Activated CD4-positive, alpha-beta T cell treated with anti-CD3 and anti-CD28 coated beads, Interleukin-2, amount 10 ng/mL, durations not matched to agents 7 days and 5 days (primary cell): ENCODE measurements around the gene BCL2. TPM values are rescaled to one million over a fixed set of nuclear protein-coding genes. Genes with fewer than 3 reads are reported as not detected.
A peak's percentile ranks its signal among the peaks of the same experiment; 100 is the strongest.

ENCODE experiments used
- CTCF ChIA-PET: fragments of 350-600 bp; sonication (Branson Sonifier 250); formaldehyde crosslinking; loops from one replicate; lab custom pipeline; 2021; ENCODE audit warnings: antibody characterized with exemption; lab: Charles Lee
- POLR2A ChIA-PET: fragments of 350-600 bp; sonication (Branson Sonifier 250); formaldehyde crosslinking; loops from one replicate; lab custom pipeline; 2021; ENCODE audit warnings: antibody characterized with exemption; lab: Charles Lee
- DNase-seq: peaks from one replicate; pipeline ENCODE4 v3.0.0-alpha.2; 2020
- H3K27ac Mint-ChIP-seq: one replicate; pipeline ENCODE4 v1.8.0; 2021; ENCODE audit warnings: mild to moderate bottlenecking, moderate library complexity, mixed read lengths
- H3K27me3 Mint-ChIP-seq: one replicate; pipeline ENCODE4 v1.8.0; 2021; ENCODE audit warnings: mixed read lengths
- H3K36me3 Mint-ChIP-seq: one replicate; pipeline ENCODE4 v1.8.0; 2021; ENCODE audit warnings: low read depth, mixed read lengths
- H3K4me1 Mint-ChIP-seq: one replicate; pipeline ENCODE4 v1.8.0; 2021; ENCODE audit warnings: mixed read lengths
- H3K4me3 Mint-ChIP-seq: one replicate; pipeline ENCODE4 v1.8.0; 2021; ENCODE audit warnings: mild to moderate bottlenecking, moderate library complexity, mixed read lengths
- H3K9me3 Mint-ChIP-seq: one replicate; pipeline ENCODE4 v1.8.0; 2021; ENCODE audit warnings: mixed read lengths
- total RNA-seq, 2 experiments: library from RNA; stranded (reverse); gene quantifications; one replicate each; pipeline ENCODE4 v1.2.3, GENCODE V29; 2021

Gene BCL2
- total RNA-seq, 2 experiments from 2014 or later: 113 to 119 TPM

DNA sequence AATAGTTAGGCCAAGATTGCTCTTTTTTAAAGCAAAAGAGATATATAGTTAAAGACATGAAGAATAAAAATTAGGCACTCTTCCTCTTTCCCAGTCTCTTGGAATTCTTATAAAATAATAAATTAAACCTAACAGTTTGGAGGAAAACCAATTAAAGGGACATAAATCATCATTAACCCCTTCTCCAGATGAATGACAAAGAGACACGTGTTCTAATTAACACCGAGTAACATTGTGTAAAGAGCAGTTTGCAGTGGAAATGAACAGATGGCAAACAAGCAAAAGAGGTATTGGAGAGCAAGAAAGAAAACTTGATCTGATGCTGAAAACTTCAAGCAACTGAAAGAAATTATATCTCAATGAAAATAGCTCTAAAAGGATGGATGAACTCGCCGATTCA is 48.4 kb downstream of the BCL2 start:
- DNase-seq: no peak
- Mint-ChIP-seq H3K9me3 (no peaks in the 10 kb centered on the region), H3K4me1 (peaks cover 85% of the 10 kb centered on the region), H3K4me3 (no peak overlapping the region), H3K27ac (no peak overlapping the region), H3K36me3 (peaks cover 73% of the 10 kb centered on the region), H3K27me3 (no peaks in the 10 kb centered on the region)
- ChIA-PET POLR2A (no interaction called here), CTCF (interaction anchor here (1.0 kb wide), 5 partner anchors 10 to 71 kb away, joined by 3 to 4 read pairs (median 3); no protein-coding TSS in a partner anchor)

DNA sequence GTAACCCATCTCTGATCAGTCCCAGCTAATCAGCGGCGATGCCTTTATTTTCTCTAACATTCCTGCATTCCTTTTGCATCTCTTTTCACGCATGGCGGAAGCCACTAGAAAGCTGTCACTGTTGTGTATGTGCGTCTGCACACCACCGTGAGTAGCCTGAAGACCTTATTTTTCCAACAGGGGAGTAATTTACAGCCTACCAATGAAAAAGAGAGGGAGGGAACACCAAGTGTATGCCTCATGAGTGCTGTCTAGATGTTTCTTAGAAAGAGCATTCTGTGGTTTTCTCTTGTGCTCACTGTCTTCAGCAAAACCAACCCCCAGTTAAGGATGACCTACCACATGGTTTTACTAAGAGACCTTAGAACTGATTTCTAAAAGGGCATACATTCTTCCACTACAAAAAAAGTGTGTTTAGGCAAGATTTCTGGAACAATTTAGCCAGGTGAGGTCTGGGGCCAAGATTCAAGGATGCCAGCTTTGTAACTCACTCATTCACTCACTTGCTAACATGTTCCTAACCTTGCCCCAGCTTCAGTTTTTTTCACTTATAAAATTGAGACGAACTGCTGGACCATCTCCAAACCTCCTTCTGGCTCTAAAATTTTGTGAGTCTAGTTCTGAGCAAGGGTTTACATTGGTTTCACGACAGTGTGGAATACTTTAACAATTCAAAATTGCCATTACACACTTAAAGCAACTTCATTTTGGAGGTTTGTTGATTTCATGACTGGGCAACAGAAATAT is 51.4 kb downstream of the BCL2 start:
- no peaks in the 10 kb centered on the region for H3K9me3 Mint-ChIP-seq
- H3K27ac Mint-ChIP-seq: peak overlapping the region; percentile 74
- ChIA-PET POLR2A (no interaction called here), CTCF (interaction anchor here (1.1 to 1.7 kb wide), 4 partner anchors 10 to 50 kb away, joined by 3 to 5 read pairs (median 4); no protein-coding TSS in a partner anchor)
- H3K4me1 Mint-ChIP-seq: peaks cover 80% of the 10 kb centered on the region
- peaks cover 72% of the 10 kb centered on the region for H3K36me3 Mint-ChIP-seq
- peak overlapping the region; percentile 50 for H3K4me3 Mint-ChIP-seq
- no peaks in the 10 kb centered on the region for H3K27me3 Mint-ChIP-seq
- DNase-seq: peak; percentile 14

DNA sequence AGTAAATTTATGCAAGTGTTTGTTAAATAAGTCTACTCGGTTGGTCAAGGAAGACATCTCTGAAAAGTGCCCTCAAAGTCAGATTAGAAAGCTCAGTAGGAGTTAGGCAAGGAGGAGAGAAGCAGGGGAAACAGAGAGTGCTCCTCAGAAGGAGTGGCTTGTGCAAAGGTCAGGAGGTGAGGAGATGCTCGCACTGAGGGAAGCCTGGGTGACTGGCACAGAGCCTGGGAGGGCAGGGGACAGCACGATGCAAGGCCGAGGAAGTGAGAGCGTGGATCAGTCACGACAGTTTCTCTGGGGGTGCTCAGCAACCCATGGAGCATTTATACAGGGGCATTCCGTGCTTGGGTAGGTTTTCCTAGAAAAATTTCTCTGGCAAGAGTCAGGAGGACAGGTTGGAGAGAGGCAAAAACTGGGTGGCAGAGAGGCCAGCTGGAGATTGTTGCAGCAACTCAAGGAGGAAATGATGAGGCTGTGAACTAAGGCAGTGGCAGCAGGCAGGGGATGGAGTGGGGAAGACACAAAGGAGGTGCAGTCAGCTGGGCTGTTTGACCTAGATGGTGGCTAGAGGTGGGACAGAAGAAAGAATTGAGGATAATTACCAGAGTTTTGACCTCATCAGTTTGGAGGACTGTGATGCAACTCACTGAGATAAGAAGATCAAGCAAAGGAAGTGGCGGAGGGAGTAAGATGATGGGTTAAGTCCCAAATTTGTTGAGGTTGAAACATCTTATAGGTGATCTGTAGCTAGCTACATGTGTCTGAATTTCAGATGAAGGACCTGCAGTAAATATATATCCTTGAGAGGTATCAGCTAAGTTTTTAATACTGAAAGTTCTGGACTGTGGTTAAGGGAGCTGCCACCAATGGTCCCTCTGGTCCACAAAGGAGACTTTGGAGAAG is 52.4 kb downstream of the BCL2 start:
- Mint-ChIP-seq H3K27me3 (no peaks in the 10 kb centered on the region), H3K27ac (peak overlapping the region; percentile 74), H3K4me1 (peaks cover 81% of the 10 kb centered on the region), H3K4me3 (peak overlapping the region; percentile 45), H3K9me3 (no peaks in the 10 kb centered on the region), H3K36me3 (peaks cover 73% of the 10 kb centered on the region)
- ChIA-PET POLR2A (no interaction called here), CTCF (interaction anchor here (0.5 to 1.7 kb wide), 4 partner anchors 8 to 727 kb away, joined by 3 to 5 read pairs (median 3); no protein-coding TSS in a partner anchor)
- DNase-seq: no peak

DNA sequence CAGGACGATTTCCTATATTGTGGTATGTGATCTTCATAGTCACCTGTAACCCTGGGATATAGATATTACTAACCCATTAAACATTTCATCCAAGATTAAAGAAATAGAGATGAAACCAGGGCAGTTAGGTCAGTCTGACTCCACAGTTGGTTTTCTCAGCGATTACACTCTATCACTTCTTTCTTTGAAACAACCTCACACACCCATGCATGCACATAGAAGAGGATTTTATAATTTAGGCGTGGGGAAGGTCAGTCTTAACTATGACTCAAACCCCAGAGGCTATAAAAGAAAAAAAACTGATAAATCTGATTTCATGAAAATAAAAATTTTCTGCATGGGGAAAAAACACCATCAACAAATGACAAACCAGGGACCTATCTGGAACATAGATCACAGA is 54.2 kb downstream of the BCL2 start:
- POLR2A ChIA-PET: no interaction called here
- CTCF ChIA-PET: interaction anchor here (0.7 to 1.1 kb wide), 2 partner anchors 9 to 53 kb away, joined by 3 read pairs; no protein-coding TSS in a partner anchor
- H3K9me3 Mint-ChIP-seq: peaks cover 3% of the 10 kb centered on the region
- no peak overlapping the region for H3K27ac Mint-ChIP-seq
- no peak overlapping the region for H3K4me3 Mint-ChIP-seq
- H3K36me3 Mint-ChIP-seq: peaks cover 69% of the 10 kb centered on the region
- DNase-seq: no peak
- no peaks in the 10 kb centered on the region for H3K27me3 Mint-ChIP-seq
- peaks cover 80% of the 10 kb centered on the region for H3K4me1 Mint-ChIP-seq

DNA sequence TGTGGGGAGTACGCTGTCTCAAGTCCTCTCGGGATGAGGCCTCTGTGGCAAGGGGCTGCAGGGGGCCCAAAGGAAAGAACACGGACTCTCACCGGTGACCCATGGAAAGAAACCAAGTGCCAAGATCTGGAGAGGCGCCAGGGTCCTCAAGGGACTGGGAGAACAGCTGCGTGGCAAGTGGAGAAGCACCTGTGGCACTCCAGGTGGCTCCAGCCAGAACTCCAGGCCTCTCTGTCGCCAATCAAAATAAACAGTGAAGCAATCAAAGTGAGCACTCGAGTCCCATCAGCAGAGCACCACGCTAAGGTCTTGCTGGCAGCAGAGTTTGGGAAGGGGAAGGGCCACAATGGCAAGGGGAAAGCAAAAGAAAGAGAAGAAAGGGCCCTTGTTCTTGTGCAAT is 54.7 kb downstream of the BCL2 start:
- Mint-ChIP-seq H3K4me1 (peaks cover 80% of the 10 kb centered on the region), H3K9me3 (peaks cover 3% of the 10 kb centered on the region), H3K36me3 (peaks cover 69% of the 10 kb centered on the region), H3K27ac (peak overlapping the region; percentile 27), H3K27me3 (no peaks in the 10 kb centered on the region), H3K4me3 (no peak overlapping the region)
- DNase-seq: no peak
- ChIA-PET CTCF (no interaction called here), POLR2A (no interaction called here)

DNA sequence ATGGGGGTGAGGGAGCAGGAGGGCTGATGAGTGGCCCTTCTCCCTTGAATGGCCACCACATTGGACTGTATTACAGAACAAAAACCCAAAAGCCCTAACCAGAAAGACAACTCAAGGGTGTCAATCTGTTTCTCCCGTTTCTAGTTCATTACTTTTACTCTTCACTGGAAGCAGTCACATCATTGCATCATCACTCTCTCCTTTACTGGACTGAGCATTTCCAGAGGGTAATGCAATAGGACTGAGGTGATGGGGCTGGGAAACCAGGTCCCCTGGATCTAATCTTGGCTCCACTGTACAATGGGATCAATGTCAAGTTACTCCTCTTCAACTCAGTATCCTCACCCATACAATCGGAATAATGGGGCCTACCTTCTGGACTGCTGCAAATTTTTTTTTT is 56.1 kb downstream of the BCL2 start:
- Mint-ChIP-seq H3K27me3 (no peaks in the 10 kb centered on the region), H3K4me3 (no peak overlapping the region), H3K9me3 (peaks cover 3% of the 10 kb centered on the region), H3K36me3 (peaks cover 80% of the 10 kb centered on the region), H3K27ac (no peak overlapping the region), H3K4me1 (peaks cover 80% of the 10 kb centered on the region)
- DNase-seq: no peak
- CTCF ChIA-PET: no interaction called here
- POLR2A ChIA-PET: no interaction called here

DNA sequence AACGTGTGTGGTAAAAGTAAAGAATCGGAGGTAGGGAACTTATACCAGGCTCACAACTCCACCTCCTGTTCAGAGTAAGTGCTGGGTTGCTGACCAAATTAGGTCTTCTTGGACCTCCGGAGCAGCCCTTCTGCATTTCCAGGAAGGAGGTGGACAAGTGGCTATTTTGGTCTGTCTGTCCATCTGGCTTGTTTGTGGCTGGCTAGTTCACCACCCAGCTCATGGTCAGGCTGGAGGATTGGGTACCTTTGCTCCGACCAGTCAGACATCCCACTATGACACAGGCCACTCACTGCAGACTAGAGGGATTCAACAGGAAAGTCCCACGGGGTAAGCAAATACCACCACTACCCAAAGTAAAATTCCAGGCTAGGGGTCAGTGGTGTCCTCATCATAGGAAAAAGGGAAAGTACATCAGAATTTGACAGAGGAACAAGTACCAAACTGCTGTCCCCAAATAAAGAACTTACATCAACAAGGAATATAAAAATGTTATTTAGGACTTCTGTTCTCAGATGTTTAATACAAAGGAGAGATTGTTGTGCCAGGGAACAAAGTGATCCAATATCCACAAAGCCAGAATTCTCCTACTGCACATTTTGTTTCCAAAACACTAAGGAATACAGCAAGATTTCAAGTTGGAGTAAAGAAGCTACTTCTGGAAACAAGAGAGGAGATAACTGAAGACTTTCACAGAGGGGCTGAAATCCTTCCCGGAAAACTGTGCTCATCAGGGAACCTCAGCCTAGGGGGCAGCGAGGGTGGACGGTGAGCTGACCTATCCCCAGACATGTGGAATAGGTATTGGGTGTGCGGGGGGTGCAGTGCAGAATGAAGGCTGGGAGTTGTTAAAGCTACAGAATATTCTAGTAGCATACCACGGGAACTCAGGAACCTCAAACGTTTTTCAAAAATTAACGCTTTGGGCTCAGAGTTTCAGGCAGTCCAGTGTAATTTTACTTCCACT is 56.9 kb downstream of the BCL2 start:
- Mint-ChIP-seq H3K27me3 (no peaks in the 10 kb centered on the region), H3K27ac (peak overlapping the region; percentile 47), H3K4me3 (no peak overlapping the region), H3K36me3 (peaks cover 80% of the 10 kb centered on the region), H3K9me3 (peaks cover 3% of the 10 kb centered on the region), H3K4me1 (peaks cover 75% of the 10 kb centered on the region)
- DNase-seq: no peak
- POLR2A ChIA-PET: no interaction called here
- CTCF ChIA-PET: no interaction called here

DNA sequence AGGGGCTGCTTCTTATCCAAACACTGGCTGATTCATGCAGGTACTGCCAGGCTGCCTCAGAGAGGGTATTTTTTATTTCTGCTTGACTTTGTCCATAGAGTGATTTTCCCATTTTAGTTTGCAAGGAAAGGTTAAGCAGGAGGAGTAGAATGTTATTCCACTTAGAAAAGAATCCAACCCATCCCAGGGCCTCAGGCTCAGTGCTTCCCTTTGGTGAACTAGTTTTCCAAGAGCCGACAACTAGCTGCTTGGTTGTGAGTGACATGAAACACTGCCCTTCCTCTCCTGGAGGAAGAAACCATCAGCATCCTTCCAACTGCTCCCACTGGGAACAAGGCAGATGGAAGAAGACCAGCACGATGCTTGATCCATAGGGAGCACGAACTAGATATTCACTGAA is 58.5 kb downstream of the BCL2 start:
- DNase-seq: no peak
- ChIA-PET CTCF (interaction anchor here (0.8 kb wide), 1 partner anchor 14 kb away, joined by 4 read pairs; no protein-coding TSS in a partner anchor), POLR2A (no interaction called here)
- no peak overlapping the region for H3K27ac Mint-ChIP-seq
- peaks cover 3% of the 10 kb centered on the region for H3K9me3 Mint-ChIP-seq
- peaks cover 75% of the 10 kb centered on the region for H3K4me1 Mint-ChIP-seq
- H3K27me3 Mint-ChIP-seq: no peaks in the 10 kb centered on the region
- H3K4me3 Mint-ChIP-seq: no peak overlapping the region
- peaks cover 85% of the 10 kb centered on the region for H3K36me3 Mint-ChIP-seq

DNA sequence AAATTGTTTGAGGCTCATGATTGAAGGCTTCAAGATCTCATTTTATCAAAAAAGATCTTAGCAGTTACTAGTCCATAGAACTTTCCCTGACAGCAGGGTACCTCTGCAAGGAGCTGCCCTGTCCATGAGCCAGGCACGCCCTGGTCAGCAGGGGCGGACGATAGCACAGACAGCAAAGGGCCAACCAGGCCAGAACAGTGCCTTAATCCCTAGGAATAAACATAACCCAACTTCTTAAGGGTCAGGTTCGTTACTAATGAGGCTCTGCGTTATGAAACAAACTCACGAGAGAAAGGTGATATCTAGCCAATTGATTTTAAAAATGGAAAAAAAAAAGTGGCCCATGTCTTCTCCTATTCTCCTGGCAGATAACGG is 59.2 kb downstream of the BCL2 start:
- peaks cover 74% of the 10 kb centered on the region for H3K4me1 Mint-ChIP-seq
- no peaks in the 10 kb centered on the region for H3K27me3 Mint-ChIP-seq
- H3K36me3 Mint-ChIP-seq: peaks cover 85% of the 10 kb centered on the region
- peaks cover 3% of the 10 kb centered on the region for H3K9me3 Mint-ChIP-seq
- ChIA-PET POLR2A (no interaction called here), CTCF (no interaction called here)
- H3K27ac Mint-ChIP-seq: no peak overlapping the region
- DNase-seq: no peak
- H3K4me3 Mint-ChIP-seq: no peak overlapping the region

DNA sequence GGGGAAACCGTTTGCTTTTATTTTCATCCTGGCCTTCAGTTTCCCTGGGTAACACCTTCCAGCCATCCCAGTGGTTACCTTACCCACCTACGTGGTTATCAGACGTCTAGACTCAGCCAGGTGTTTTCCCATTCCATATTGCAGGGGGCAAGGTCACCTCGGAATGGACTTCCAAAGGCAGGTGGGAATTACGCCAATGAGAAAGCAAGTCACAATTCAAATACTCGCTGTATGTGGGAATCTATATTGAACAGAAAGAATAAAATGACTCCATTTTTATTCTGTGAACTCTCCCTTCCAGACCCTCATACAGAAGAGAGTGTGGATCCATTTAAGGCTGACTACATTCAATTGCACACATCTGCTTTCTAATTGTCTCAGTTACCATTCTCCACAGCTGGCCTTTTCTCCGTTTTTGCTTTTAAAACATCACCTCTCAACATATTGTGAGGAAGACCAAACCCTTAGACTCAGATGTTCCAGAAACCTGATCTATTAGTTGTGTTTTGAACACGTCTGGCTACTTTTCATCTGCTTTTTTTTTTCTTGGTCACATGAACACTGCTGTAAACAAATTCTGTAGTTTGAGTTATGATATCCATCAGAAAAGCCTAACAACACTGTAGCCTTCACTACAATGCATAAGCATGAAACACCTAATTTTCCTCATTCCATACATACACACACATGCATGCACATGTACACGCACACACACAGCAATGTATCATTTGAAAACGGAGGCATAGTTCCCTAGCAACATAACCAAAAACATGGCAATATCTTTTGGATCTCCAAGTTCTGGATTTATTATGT is 59.8 kb downstream of the BCL2 start:
- Mint-ChIP-seq H3K4me3 (no peak overlapping the region), H3K9me3 (peaks cover 5% of the 10 kb centered on the region), H3K4me1 (peaks cover 74% of the 10 kb centered on the region), H3K27me3 (no peaks in the 10 kb centered on the region), H3K36me3 (peaks cover 85% of the 10 kb centered on the region), H3K27ac (no peak overlapping the region)
- DNase-seq: no peak
- ChIA-PET POLR2A (no interaction called here), CTCF (no interaction called here)

DNA sequence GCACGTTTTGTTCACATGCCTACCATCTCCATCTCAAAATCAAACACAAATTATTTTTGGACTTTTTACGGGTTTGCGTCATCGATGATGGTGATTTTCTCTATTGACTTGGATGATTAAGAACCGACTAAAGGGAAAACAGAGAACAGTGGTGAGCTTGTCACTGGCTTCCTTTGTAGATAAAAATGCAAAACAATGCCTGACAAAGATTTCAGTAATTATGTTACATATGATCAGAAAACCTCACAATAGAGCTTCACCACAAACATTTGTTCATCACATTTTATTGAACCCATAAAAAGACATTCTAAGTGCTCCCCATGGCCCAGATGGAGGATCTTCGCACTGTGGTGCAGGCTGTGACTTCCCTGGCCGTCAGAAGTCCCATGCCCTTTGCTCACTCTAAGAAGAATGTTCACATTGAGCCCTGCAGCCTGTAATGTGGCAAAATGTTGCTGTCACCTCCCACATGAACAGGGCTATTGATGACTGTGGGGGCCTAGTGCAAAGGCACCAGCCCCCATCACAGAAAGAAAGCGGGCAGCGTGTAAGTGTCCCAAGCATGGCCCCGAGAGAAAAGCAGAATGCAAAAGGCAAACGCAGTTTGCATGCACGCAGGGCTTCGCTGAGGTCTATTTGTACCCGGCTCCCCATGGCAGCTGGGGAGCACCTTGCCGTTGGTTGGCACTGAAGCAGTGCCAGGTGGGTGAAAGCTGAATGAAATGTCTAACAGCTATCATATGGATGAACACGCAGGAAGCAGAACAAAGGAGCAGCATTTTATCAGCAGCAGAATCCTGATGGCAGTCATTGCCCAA is 60.6 kb downstream of the BCL2 start:
- Mint-ChIP-seq H3K36me3 (peaks cover 85% of the 10 kb centered on the region), H3K4me1 (peaks cover 78% of the 10 kb centered on the region), H3K27ac (no peak overlapping the region), H3K9me3 (peaks cover 8% of the 10 kb centered on the region), H3K4me3 (no peak overlapping the region), H3K27me3 (no peaks in the 10 kb centered on the region)
- POLR2A ChIA-PET: no interaction called here
- no peak for DNase-seq
- CTCF ChIA-PET: no interaction called here
